Lower leg skin (tissue), 3 donors: ENCODE data around the gene PAEP.

Source experiments
- CTCF ChIP-seq, 3 donors: fragments of 450-650 bp; IDR thresholded peaks; one replicate each; pipeline ENCODE4 v1.5.1; 2016; ENCODE audit warnings: antibody characterized with exemption in 3 of 3, mild to moderate bottlenecking in 3 of 3, moderate library complexity in 2 of 3
- POLR2A ChIP-seq, 2 donors: fragments of 450-650 bp; IDR thresholded peaks; one replicate each; pipeline ENCODE4 v1.6.1; 2016 to 2017; ENCODE audit warnings: antibody characterized with exemption in 2 of 2, mild to moderate bottlenecking in 1 of 2, moderate library complexity in 1 of 2

- TF ChIP-seq POLR2A (IDR thresholded peaks at IDR 0.05) = no peak
- no peak for TF ChIP-seq CTCF (IDR thresholded peaks at IDR 0.05)
Observed at GRCh38 chr9:135531096-135531495, 30.5 kb upstream of the PAEP start.
